ENCODE measurements around the gene HDDC2. TPM values are rescaled to one million over a fixed set of nuclear protein-coding genes. Genes with fewer than 3 reads are reported as not detected.

Gene HDDC2
- total RNA-seq, 1 donor from 2014 or later: 82.4 TPM

GRCh38 chr6:125236536-125237327 lies 65.0 kb downstream of the HDDC2 start:
- Mint-ChIP-seq H3K27ac (no peak overlapping the region), H3K36me3 (ENCODE audit: low read depth) (no peaks in the 10 kb centered on the region)
- intact Hi-C loops (cut with micrococcal nuclease): no loop called here

GRCh38 chr6:125233202-125233601 lies 68.6 kb downstream of the HDDC2 start:
- H3K4me1 Mint-ChIP-seq (ENCODE audit: low read depth): no peaks in the 10 kb centered on the region
- peaks cover 4% of the 10 kb centered on the region for H3K27me3 Mint-ChIP-seq (ENCODE audit: insufficient read depth)
- H3K4me3 Mint-ChIP-seq: no peak overlapping the region
- H3K36me3 Mint-ChIP-seq (ENCODE audit: low read depth): no peaks in the 10 kb centered on the region
- no peak for DNase-seq (ENCODE audit: low spot score)
- intact Hi-C loops (cut with micrococcal nuclease): no loop called here
- H3K27ac Mint-ChIP-seq: no peak overlapping the region
- H3K9me3 Mint-ChIP-seq: no peaks in the 10 kb centered on the region

More at GRCh38 chr6:125236536-125237327, 65.0 kb downstream of the HDDC2 start:
- Mint-ChIP-seq H3K4me3 (no peak overlapping the region), H3K27me3 (ENCODE audit: insufficient read depth) (peaks cover 6% of the 10 kb centered on the region), H3K9me3 (peaks cover 23% of the 10 kb centered on the region), H3K4me1 (ENCODE audit: low read depth) (no peaks in the 10 kb centered on the region)
- DNase-seq (ENCODE audit: low spot score): no peak

- Mint-ChIP-seq H3K4me1 (ENCODE audit: low read depth) (no peaks in the 10 kb centered on the region), H3K4me3 (no peak overlapping the region), H3K9me3 (no peaks in the 10 kb centered on the region), H3K27ac (no peak overlapping the region), H3K27me3 (ENCODE audit: insufficient read depth) (peaks cover 4% of the 10 kb centered on the region), H3K36me3 (ENCODE audit: low read depth) (no peaks in the 10 kb centered on the region)
- no peak for DNase-seq (ENCODE audit: low spot score)
- intact Hi-C loops (cut with micrococcal nuclease): no loop called here
Observed at GRCh38 chr6:125232466-125232865, 69.3 kb downstream of the HDDC2 start.

GRCh38 chr6:125231574-125232343 lies 70.0 kb downstream of the HDDC2 start:
- intact Hi-C loops (cut with micrococcal nuclease): no loop called here
- no peaks in the 10 kb centered on the region for H3K4me1 Mint-ChIP-seq (ENCODE audit: low read depth)
- DNase-seq (ENCODE audit: low spot score): no peak
- no peaks in the 10 kb centered on the region for H3K9me3 Mint-ChIP-seq
- H3K27ac Mint-ChIP-seq: no peak overlapping the region
- no peak overlapping the region for H3K4me3 Mint-ChIP-seq
- no peaks in the 10 kb centered on the region for H3K36me3 Mint-ChIP-seq (ENCODE audit: low read depth)
- peaks cover 4% of the 10 kb centered on the region for H3K27me3 Mint-ChIP-seq (ENCODE audit: insufficient read depth)

GRCh38 chr6:125231133-125231532 lies 70.6 kb downstream of the HDDC2 start:
- H3K4me1 Mint-ChIP-seq (ENCODE audit: low read depth): no peaks in the 10 kb centered on the region
- H3K9me3 Mint-ChIP-seq: no peaks in the 10 kb centered on the region
- H3K4me3 Mint-ChIP-seq: no peak overlapping the region
- no peak overlapping the region for H3K27ac Mint-ChIP-seq
- DNase-seq (ENCODE audit: low spot score): no peak
- H3K36me3 Mint-ChIP-seq (ENCODE audit: low read depth): no peaks in the 10 kb centered on the region
- intact Hi-C loops (cut with micrococcal nuclease): no loop called here
- peaks cover 4% of the 10 kb centered on the region for H3K27me3 Mint-ChIP-seq (ENCODE audit: insufficient read depth)

- Mint-ChIP-seq H3K9me3 (no peaks in the 10 kb centered on the region), H3K36me3 (ENCODE audit: low read depth) (no peaks in the 10 kb centered on the region), H3K27ac (no peak overlapping the region), H3K27me3 (ENCODE audit: insufficient read depth) (peaks cover 4% of the 10 kb centered on the region), H3K4me1 (ENCODE audit: low read depth) (no peaks in the 10 kb centered on the region), H3K4me3 (no peak overlapping the region)
- intact Hi-C loops (cut with micrococcal nuclease): no loop called here
- no peak for DNase-seq (ENCODE audit: low spot score)
Observed at GRCh38 chr6:125230674-125231073, 71.1 kb downstream of the HDDC2 start.

GRCh38 chr6:125228981-125229479 lies 72.7 kb downstream of the HDDC2 start:
- H3K36me3 Mint-ChIP-seq (ENCODE audit: low read depth): no peaks in the 10 kb centered on the region
- no peak overlapping the region for H3K27ac Mint-ChIP-seq
- no peaks in the 10 kb centered on the region for H3K4me1 Mint-ChIP-seq (ENCODE audit: low read depth)
- H3K4me3 Mint-ChIP-seq: no peak overlapping the region
- peaks cover 4% of the 10 kb centered on the region for H3K27me3 Mint-ChIP-seq (ENCODE audit: insufficient read depth)
- no peak for DNase-seq (ENCODE audit: low spot score)
- intact Hi-C loops (cut with micrococcal nuclease): no loop called here
- no peaks in the 10 kb centered on the region for H3K9me3 Mint-ChIP-seq

GRCh38 chr6:125227244-125227643 lies 74.5 kb downstream of the HDDC2 start:
- Mint-ChIP-seq H3K36me3 (ENCODE audit: low read depth) (no peaks in the 10 kb centered on the region), H3K27me3 (ENCODE audit: insufficient read depth) (no peaks in the 10 kb centered on the region), H3K4me1 (ENCODE audit: low read depth) (no peaks in the 10 kb centered on the region), H3K27ac (no peak overlapping the region), H3K4me3 (no peak overlapping the region), H3K9me3 (no peaks in the 10 kb centered on the region)
- DNase-seq (ENCODE audit: low spot score): no peak
- intact Hi-C loops (cut with micrococcal nuclease): no loop called here

Other genes with a start within 250 kb of the HDDC2 start
- gene TPD52L1, start 148.2 kb downstream of the HDDC2 start, total RNA-seq: 0.29 TPM in 1 of 2 replicates, not detected in the other